Stimulated activated CD4-positive, alpha-beta T cell treated with anti-CD3 and anti-CD28 coated beads, Interleukin-1b, Interleukin-23, amount 100 ng/mL, for 4 hours (primary cell): ENCODE data around the gene ZNF775.

Experiments
- DNase-seq, 2 donors: peaks; one replicate each; pipeline ENCODE4 v3.0.0-alpha.2; 2020; ENCODE audit warnings: low read depth in 2 of 2

The ZNF775 gene

DNA sequence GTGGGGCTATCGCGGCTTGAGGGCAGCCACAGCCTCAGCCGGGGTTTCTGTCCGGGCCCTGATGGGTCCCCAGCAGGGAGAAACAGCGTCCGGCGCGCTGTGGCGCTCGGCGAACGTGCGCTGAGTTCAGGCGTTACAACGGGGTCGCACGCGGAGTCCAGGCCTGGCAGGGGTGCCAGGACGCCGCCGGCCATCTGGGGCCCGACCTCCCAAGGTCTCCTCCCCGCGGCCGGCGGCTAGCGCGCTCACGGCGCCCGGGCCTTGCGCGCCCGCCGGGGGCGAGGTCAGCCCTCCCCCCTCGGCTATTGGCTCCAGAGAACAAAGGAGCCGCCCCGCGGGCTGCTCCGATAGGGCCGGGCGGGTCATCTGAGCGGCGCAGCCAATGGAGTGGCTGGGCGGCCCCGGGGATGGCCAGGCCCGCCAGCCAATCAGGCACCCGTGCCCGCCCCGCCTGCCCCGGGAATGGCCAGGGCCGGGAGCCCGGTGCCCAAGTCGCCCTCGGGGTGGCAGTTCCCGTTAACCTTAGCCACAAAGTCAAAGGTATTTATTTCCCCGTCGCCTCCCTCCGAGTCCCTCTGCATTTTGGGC is at the start of gene ZNF775:
TSS of gene ZNF775 (plus strand) at position 478 of the 588 bp plus-strand sequence. CDS start 9,141 bp downstream, outside the sequence.
- DNase-seq = peak; percentile 82 to 89

DNA sequence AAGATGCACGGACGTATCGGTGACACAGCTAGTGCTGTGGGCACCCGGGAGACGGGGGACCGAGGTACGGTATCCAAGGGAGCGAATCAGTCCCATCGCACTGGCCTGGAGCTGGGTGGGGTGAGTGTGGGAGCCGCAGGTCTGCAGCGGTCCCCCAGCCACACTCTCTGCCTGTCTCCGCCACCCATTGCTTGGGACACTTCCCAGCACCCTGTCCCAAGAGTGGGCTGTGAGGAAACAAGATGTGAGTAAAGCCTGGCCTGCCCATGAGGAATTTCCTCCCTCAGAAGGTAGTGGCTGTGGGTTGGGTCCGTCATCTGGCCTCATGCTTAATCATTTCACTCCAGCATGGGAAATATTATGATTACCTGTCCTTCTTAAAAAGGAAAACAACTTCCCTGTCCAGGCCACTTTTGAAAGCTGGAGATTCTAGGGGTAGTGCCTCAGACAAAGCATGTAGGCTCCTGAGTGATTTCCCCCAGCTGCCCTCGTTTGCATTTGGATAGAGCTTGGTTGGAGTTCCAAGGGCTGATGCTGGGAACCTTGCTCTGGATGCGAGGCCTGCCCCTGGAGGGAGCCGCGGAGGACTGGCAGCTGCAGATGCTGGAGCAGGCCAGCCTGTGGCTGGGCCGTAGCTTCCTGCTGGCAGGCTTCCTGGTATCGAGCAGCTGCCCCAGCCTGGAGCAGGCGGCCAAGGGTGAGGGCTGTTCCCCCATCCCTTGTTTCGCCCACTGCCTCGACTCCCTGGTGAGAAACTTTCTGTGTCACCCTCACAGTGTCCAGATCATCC is 49.6 kb upstream of the ZNF775 start:
- no peak for DNase-seq

DNA sequence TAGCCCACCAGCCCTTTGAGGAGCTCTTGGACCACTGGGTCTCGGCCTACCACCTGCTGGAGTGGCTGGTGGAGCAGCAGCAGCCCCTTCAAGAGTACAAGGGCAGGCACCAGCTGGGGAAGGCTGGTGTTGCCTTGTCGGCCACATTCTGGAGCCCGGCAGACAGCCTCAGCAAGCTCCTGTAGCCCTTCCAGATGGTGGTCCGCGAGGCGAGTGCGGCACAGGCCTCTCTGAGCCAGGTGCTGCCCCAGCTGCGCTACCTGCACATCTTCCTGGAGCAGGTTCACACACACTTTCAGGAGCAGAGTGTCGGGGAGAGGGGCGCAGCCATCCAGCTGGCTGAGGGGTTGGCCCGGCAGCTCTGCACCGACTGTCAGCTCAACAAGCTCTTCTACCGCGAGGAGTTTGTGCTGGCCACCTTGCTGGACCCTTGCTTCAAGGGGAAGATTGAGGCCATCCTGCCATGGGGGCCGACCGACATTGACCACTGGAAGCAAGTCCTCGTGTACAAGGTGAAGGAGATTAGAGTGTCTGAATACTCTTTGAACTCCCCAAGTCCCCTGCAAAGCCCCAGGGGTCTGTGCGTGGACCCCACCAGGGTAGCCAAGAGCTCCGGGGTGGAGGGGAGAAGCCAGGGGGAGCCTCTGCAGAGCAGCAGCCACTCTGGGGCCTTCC is 48.8 kb upstream of the ZNF775 start:
- no peak for DNase-seq

DNA sequence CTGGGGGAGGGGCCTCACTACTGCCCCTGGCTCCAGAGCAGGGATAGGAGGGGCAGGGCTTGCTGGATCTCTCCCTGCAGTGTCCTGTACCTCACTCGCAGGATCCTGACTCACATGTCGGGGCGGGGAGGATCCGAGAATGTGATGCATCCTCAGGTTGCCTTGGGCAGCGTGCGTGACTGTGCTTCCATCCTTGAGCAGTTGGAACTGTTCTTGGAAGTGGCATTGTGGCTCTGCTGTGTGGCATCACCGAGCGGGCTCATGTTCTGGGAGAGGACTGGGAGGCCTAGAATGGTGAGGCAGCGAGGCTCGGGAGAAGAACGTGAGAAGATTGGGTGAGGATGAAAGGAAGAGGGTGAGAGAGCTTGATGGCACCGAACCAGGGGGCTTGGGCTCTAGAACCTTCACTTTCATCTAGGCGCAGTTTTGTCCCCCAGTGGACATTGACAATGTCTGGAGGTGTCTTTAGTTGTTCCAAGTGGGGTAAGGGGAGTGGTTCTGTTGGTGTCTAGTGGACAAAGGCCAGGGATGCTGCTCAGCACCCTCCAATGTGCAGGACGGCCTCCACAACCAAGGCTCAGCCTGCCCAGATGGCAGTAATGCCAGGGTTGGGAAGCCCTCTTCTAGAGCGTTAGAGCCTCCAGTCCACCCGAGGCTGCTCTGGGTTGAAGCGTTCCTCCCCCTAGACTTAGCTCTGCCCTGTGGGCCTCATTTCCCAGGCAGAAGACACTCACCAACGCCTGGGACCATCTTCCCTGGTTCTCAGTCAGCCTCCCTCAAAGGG is 46.1 kb upstream of the ZNF775 start:
- DNase-seq = no peak

DNA sequence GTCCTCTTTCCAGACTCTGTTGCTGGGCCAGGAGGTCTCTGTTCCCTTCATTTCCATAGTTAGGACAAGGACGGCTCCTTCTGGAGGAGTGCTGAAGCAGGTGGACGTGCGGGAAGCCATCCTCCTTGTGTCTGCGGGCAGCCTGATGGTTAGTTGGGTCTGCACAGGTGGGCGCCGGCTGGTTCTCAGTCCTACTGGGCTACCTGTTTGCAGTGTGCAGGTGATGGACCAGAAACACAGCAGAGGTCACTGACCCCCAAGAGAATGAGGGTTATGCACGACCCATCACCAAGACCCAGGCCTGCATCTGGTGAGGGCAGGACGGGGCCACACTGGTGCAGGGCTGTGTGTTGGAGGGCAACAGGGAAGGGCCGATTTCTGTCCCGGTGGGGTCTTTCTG is 45.5 kb upstream of the ZNF775 start:
- DNase-seq = no peak

DNA sequence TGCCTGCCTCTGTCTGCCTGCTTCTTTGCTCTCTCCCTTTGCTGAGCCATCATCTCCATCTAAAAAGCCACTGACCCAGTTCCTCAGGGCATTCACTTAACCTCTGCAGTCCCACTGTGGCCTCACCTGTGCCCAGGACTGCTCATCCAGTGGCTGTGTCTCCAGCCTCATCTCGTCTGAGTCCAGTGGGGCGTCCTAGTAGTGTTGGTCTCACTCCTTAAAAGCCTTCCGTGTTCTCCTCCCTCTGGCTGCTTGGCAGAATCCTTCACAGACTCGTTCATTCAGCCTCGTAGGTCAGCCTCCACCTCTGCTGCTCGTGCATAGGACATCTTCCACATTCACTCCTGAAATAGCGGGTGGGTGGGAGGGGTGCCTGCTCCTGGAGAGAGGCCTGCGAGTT is 45.0 kb upstream of the ZNF775 start:
- no peak for DNase-seq

DNA sequence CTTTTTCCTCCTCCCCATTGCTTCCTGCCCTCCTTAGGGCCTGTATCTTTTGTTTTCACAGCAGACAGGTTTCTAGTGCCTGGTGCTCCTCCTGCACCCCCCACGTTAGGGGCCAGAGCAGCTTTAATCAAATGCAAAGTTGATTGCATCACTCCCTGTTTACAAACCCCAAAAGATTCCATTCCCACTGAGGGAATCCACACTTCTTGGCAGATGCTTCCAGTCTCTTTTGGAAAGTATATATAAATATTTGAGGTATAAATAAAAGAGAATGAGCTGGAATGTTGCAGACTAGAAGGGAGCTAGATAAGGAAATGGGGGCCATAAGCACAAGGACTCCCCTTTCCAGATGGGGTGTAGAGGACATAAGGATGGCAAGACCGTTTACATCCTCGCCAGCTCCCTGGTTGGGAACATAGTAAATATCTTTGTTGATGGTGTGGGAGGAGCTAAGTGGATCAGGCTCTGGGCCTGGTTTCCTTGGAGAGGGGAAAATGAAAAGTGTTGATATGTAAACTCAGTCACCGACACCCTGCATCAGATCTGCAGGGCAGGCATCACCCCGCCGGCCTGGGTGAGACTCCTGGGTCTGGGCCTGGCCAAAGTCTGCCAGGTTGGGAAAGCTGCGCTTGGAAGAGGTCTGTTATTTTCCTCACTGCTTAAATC is 43.9 kb upstream of the ZNF775 start:
- no peak for DNase-seq

DNA sequence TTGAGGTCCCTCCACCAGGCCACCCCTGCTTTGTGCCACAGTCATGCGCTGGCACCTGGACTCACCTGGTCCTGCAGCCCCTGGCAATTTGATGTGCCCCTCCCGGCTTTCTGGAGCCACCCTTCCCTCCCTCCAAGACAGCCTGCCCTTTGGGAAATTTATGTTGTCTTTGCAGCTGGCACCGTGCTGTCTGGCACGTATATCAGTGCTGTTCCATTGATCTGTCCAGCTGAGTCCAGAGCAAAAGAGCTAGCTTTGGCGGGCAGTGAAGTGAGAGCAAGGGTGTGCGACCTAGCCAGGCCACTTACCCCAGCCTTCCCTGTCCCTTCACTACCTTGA is 43.4 kb upstream of the ZNF775 start:
- DNase-seq = no peak

DNA sequence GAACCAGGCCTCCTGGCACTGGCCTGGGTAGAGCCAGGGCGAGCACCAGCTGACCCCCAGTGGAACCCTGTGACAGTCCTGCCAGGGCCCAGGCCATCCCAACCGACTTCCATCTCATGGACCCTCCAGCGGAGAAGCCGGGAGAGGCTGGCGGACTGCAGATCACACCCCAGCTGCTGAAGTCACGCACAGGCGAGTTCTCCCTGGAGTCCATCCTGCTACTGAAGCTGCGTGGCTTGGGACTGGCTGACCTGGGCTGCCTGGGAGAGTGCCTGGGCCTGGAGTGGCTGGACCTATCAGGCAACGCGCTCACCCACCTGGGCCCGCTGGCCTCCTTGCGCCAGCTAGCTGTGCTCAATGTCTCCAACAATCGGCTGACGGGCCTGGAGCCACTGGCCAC is 42.4 kb upstream of the ZNF775 start:
- DNase-seq = no peak

DNA sequence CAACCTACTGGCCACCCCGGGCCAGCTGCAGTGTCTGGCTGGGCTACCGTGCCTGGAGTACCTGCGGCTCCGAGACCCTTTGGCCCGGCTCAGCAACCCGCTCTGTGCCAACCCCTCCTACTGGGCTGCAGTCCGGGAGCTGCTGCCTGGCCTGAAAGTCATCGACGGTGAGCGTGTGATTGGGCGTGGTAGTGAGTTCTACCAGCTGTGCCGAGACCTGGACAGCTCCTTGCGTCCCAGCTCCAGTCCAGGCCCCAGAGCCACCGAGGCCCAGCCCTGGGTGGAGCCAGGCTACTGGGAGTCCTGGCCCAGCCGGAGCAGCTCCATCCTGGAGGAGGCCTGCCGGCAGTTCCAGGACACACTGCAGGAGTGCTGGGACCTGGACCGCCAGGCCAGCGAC is 42.0 kb upstream of the ZNF775 start:
- no peak for DNase-seq

DNA sequence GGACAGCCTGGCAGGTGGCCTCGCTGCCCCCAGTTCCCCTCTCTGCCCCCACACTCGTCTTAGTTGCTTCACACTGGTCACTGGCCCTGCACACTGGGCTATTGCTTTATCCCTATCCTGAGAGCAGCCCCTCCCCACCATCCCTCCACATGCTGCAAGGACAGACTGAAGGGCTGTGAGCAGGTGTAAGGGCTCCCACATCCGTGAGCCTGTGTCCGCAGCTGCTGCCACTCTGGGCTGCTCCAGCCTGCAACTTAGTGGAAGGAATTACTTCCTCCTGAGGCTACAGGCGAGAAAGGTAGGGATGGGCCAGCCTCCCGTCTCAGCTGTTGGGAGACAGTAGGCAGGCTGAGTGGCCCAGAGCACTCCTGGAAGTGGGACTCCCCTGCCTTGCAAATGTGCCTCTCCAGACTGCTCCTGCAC is 41.5 kb upstream of the ZNF775 start:
- no peak for DNase-seq

DNA sequence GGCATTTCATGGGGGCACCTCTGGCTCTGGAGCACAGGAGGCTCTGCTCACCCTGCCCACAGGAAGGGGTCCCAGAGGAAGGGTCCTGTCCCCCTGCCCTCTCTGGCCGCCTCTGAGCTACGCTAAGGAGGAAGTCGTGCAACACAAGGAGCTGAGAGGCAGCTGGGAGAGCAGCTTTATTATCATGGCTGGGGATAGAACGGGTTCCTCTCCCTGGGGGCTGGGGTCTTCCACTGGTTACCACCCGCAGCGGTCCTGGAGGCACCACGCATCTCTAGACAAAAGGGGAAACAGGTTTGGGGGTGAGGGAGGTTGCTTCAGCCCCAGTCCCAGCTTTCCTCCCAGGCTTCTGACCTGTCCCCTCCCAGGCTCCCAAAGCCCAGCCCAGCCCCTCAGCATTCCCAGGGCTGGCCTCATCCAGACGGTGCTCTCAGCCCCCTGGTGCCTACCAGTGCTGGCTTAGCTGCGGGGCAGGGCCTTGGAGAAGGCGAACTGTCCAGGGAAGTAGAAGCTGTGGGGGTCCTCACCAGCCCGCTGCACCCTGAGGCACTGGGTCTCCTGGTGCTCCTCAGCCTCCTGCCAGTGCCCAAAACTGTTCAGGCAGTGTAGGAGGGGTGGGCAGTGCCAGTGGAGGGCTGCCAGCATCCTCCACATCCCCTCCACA is 40.8 kb upstream of the ZNF775 start:
- DNase-seq = no peak

DNA sequence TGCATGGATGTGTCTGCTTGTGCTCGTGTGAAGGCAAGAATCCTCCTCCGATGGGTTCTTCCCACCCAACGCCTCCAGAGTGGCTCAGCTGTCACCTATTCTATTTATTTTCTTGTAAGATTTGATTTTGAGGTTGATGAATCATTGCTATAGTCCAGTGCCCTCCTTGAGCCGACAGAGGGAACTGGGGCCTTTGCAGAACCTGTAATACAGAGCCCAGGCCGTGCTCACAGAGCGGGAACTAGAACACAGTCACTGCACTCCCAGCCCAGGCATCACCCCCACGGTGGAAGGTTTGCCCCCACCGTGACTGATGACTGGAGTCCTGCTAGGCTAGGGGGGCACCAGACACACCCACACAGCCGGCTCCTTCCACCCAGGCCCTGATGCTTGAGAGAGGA is 39.7 kb upstream of the ZNF775 start:
- DNase-seq = no peak

DNA sequence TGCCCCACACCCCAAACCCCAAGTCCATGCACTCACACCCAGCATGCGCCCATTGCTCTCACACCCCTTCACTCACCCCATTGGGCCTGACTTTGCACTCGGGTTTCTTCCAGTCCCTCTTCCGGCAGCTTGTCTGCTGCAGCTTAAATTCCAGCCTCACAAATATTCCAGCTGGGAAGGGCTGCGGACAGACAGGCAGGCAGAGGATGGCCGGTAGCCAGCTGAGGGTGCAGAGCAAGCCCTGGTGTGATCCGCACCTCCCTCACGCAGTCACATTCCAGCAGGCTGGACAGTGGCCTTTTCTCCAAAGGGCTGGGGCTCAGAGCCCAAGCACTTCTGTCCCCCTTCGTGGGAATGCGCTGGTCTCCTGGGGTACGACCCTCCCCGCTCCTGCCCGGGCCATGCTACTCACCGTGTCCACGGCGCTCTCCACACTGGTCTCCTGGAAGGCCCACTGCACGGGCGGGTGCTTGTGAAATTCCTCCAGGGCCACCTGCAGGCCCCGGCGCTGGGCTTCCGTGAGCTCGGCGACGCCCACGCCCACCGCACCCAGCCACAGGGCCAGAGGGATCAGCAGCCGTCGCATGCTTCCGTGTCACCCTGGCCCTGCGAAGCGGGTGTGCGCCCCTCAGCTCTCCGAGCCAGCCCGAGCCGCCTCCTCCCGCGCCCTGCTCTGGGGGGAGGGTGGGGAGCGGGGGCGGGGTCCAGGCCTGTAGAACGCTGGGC is 38.9 kb upstream of the ZNF775 start:
- no peak for DNase-seq

DNA sequence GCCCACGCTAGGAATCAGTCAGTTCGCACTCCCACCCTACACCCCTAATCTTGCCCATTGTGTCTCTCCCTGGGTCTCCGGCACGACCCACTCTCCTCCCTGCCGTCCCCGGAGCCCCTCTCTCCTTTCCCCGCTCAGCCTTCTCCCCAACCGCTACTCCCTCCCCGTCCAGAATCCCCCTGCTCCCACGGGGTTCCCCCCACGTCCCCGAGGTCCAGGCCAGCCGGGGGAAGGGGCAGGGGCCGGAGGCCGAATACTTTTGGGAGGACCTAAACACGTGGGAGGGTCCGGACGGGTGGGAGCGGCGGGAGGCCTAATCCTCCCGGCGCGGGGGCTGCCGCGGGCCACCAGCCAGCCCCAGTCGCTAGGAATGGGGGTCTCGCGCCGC is 38.3 kb upstream of the ZNF775 start:
- DNase-seq = no peak

DNA sequence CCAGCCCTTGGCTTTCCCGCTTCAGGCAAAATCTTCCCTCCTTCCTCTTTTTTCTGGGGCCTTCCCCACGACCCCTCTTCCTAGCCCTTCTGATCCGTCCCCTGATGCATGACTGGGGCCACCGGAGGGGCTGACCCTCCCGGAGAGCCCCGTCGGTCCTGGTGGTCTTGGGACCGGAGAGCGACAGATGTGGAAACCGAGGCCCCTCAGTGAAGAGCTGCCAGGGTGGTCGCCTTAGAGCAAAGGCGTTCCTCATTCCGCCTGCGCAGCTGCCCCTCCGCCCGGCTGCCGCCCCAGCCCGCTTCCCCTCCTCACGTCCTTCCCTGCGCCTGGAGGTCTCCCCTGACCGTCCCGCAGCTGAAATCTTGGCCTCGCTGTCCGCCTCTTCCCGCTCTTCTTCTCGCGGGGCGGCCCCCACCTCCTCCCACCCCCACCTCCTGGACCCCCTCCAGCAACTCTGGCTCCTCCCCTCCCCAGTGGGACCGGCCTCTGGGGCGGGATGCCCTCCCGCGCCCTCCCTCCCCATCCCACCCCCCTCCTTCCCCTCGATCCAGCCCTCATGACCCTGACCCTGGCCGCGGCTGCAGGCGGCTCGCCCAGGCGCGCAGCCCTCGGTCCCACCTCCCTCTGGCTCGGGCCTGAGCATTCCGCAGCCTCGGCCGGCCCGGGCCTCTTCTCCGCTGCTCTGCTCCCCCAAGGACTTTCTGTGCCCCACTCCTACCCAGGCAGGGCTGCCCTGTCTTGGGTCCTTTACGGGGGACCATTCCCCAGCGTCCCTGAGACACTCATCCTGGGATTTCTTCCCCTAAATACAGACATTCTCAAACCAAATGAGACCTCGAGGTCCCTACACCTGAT is 37.6 kb upstream of the ZNF775 start, which contains the start of gene RARRES2:
TSS of gene RARRES2 (minus strand) at position 367 of the 858 bp plus-strand sequence. CDS start 1,020 bp downstream, outside the sequence.
- DNase-seq = no peak

DNA sequence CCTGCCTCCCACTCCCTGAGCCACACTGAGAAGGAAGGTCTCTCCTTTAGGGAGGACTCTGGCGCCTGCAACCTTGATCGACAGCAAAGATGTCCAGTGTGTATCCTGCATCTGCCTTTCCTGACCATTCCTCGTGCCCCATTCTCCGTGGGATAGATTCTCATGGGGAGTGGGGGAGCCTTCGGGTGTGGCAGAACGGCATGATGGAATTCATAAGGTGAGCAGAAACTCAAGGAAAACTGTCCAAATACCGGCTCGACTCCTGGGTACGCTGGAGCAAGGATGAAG is 37.1 kb upstream of the ZNF775 start:
- no peak for DNase-seq

DNA sequence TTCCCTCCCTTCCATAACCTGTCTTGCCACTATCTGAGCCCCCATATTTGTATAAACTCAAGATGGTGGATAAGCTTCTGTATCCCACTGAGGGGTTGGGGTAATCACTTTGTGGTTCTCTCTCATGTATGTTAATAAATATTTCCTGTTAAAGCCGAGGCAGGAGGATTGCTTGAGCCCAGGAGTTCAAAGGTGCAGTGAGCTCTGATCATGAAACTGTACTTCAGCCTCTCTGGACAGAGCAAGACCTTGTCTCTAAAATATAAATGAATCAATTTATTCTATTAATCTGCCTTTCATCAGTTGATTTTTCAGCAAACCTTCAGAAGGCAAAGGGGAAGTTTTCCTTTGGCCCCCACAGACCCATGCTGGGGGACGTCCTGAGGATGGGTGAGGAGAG is 35.9 kb upstream of the ZNF775 start:
- DNase-seq = no peak

DNA sequence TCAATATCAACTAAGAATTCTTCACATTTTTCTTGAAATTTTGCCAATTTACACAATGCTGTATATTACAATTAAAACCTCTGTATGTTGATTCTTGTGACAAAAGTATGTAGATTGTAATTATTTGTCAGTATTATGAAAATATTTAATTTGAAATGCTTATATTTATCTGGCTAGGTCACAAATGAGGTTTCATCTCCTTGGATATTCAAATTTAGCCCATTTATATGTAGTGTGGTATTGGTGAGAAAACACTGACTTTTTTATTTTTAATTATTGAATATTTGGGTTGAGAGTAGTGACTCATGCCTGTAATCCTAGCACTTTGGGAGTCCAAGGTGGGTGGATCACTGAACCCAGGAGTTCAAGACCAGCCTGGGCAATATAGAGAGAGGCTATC is 34.8 kb upstream of the ZNF775 start:
- DNase-seq = no peak

DNA sequence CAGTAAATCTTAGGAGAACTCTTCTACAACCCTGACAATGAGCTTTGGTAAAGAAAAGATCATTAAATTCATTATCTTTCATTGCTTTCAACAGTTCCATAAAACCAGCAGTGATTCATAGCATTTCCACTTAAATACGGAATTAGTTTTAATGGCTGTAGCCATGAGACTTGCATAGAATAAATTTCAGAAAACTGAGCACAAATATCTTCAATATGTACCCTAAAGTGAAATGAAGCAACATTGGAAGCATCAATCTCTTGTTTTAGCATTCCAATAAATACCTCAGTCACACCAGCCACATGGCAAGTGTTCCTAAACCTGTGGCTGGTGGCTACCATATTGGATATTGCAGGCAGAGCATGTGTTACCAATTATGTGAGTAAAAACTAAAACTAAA is 34.1 kb upstream of the ZNF775 start:
- DNase-seq = no peak
